ENCODE results near the gene SBK2. TPM values are rescaled to one million over a fixed set of nuclear protein-coding genes. Genes with fewer than 3 reads are reported as not detected.
A peak's percentile ranks its signal among the peaks of the same experiment; 100 is the strongest.

The SBK2 gene
- total RNA-seq, 3 donors from 2014 or later (not counting 1 experiment from before 2014, with no cell fraction given): not detected

DNA sequence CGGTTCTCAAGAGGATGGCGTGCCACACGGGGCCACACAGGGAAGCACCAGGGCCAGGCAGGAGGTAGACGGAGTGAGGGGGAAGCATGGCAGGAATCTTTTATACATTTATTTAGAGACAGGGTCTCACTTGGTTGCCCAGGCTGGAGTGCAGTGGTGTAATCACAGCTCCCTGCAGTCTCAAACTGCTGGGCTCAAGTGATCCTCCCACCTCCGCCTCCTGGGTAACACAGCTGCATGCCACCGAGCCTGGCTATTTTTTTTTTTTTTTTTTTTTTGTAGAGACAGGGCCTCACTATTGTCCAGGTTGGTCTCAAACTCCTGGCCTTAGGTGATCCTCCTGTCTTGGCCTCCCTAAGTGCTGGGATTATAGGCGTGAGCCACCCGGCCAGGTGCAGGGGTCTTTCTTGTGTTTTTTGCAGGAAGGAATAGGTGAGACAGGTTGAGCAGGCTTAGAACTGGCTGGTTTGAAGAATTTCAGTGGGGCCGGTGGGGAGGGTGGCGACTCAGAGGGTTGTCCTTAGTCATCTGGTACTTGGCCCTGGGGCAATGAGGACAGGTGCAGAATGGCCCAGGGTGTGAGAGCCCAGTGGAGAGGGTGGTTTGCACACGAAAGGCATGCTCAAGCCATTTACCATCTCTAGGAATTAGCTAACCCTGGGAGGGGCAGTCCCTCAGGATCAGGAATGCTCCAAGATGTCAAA is 41.1 kb downstream of the SBK2 start:
- Histone ChIP-seq H3K36me3 (ENCODE audit: control insufficient read depth, insufficient read depth, low read length) (no peaks in the 10 kb centered on the region), H3K4me1 (ENCODE audit: control insufficient read depth, insufficient read depth, low read length) (no peaks in the 10 kb centered on the region), H3K9me3 (ENCODE audit: control insufficient read depth, insufficient read depth, low read length) (no peaks in the 10 kb centered on the region), H3K27me3 (ENCODE audit: control insufficient read depth, insufficient read depth, low read length) (no peaks in the 10 kb centered on the region), H3K4me3 (ENCODE audit: low read length) (no peak overlapping the region), H3K27ac (ENCODE audit: low read length) (no peak overlapping the region)
- ATAC-seq (no peak), DNase-seq (no peak)
- H3K4me1 Mint-ChIP-seq: no peaks in the 10 kb centered on the region
- H3K36me3 Mint-ChIP-seq: no peaks in the 10 kb centered on the region
- TF ChIP-seq, protein P1, sequence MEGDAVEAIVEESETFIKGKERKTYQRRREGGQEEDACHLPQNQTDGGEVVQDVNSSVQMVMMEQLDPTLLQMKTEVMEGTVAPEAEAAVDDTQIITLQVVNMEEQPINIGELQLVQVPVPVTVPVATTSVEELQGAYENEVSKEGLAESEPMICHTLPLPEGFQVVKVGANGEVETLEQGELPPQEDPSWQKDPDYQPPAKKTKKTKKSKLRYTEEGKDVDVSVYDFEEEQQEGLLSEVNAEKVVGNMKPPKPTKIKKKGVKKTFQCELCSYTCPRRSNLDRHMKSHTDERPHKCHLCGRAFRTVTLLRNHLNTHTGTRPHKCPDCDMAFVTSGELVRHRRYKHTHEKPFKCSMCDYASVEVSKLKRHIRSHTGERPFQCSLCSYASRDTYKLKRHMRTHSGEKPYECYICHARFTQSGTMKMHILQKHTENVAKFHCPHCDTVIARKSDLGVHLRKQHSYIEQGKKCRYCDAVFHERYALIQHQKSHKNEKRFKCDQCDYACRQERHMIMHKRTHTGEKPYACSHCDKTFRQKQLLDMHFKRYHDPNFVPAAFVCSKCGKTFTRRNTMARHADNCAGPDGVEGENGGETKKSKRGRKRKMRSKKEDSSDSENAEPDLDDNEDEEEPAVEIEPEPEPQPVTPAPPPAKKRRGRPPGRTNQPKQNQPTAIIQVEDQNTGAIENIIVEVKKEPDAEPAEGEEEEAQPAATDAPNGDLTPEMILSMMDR (IDR thresholded peaks at IDR 0.05): no peak
- no peaks in the 10 kb centered on the region for H3K9me3 Mint-ChIP-seq
- peaks cover 0 to 6% of the 10 kb centered on the region in 2 donors for H3K27me3 Mint-ChIP-seq (ENCODE audit: low read depth in 2 of 2)
- WGBS (ENCODE audit: insufficient coverage): 90% methylated on average over 11 of the region's 11 CpGs
- H3K4me3 Mint-ChIP-seq: no peak overlapping the region
- H3K27ac Mint-ChIP-seq: no peak overlapping the region
- intact Hi-C loops (cut with micrococcal nuclease): no loop called here

DNA sequence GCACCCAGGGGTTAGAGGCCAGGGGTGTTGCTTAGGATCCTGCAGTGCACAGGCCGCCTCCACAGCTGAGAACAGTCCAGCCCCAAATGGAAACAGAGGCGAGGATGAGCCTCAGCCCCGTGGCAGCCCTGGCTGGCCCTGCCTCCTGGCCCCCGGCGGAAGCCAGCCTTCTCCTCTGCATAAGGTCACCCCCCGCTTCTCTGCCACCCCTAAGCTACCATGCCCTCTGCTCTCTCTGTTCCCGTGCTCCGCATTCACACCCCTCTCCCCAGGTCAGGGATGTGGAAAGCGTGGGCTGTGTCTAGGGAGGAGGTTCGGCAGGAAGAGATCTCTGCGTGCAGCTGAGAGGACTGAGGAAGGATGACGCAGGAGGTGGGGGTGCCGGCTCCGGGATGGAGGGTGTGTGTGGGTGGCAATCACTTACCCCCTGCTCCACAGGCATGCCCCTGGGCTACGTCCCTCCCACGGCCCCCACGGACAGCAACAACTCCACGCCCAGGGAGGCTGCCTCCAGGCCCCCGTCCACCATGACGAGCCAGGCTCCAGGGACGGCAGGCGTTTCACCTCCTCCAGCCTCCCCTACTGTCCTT is 42.7 kb downstream of the SBK2 start:
- DNase-seq (no peak), ATAC-seq (peak in 1 of 3 donors; percentile 7)
- Histone ChIP-seq H3K27me3 (ENCODE audit: control insufficient read depth, insufficient read depth, low read length) (no peaks in the 10 kb centered on the region), H3K4me3 (ENCODE audit: low read length) (no peak overlapping the region), H3K36me3 (ENCODE audit: control insufficient read depth, insufficient read depth, low read length) (no peaks in the 10 kb centered on the region), H3K4me1 (ENCODE audit: control insufficient read depth, insufficient read depth, low read length) (no peaks in the 10 kb centered on the region), H3K9me3 (ENCODE audit: control insufficient read depth, insufficient read depth, low read length) (no peaks in the 10 kb centered on the region), H3K27ac (ENCODE audit: low read length) (no peak overlapping the region)
- no peak overlapping the region for H3K4me3 Mint-ChIP-seq
- H3K4me1 Mint-ChIP-seq: no peaks in the 10 kb centered on the region
- WGBS (ENCODE audit: insufficient coverage): 53% methylated on average over 19 of the region's 22 CpGs
- intact Hi-C loops (cut with micrococcal nuclease): no loop called here
- TF ChIP-seq, protein P1 (IDR thresholded peaks at IDR 0.05): no peak
- no peaks in the 10 kb centered on the region for H3K36me3 Mint-ChIP-seq
- H3K27ac Mint-ChIP-seq: no peak overlapping the region
- H3K27me3 Mint-ChIP-seq (ENCODE audit: low read depth in 2 of 2): peaks cover 0 to 6% of the 10 kb centered on the region in 2 donors
- no peaks in the 10 kb centered on the region for H3K9me3 Mint-ChIP-seq

DNA sequence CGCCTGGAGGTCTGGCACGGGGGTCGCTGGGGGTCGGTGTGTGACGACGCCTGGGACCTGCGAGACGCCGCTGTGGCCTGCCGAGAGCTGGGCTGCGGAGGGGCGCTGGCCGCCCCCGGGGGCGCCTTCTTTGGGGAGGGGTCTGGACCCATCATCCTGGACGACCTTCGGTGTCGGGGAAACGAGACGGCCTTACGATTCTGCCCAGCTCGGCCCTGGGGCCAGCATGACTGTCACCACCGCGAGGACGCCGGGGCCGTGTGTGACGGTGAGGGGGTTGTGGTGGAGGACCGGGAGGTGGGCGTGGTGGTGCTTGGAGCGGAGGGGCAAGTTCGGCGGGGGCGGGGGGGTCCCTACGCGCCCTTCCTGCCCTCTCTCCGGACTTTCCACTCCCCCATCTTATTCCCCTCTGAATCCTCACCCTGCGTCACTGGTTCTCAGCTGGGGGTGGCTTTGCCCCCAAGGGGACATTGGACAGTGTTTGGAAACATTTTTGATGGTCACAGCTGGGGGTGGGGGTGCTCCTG is 43.2 kb downstream of the SBK2 start:
- H3K4me3 ChIP-seq (ENCODE audit: low read length): no peak overlapping the region
- WGBS (ENCODE audit: insufficient coverage): 59% methylated on average over 28 of the region's 38 CpGs
- no peaks in the 10 kb centered on the region for H3K27me3 ChIP-seq (ENCODE audit: control insufficient read depth, insufficient read depth, low read length)
- H3K9me3 ChIP-seq (ENCODE audit: control insufficient read depth, insufficient read depth, low read length): no peaks in the 10 kb centered on the region
- Mint-ChIP-seq H3K27ac (no peak overlapping the region), H3K9me3 (no peaks in the 10 kb centered on the region), H3K4me3 (no peak overlapping the region), H3K27me3 (ENCODE audit: low read depth in 2 of 2) (peaks cover 0 to 6% of the 10 kb centered on the region in 2 donors), H3K36me3 (no peaks in the 10 kb centered on the region), H3K4me1 (no peaks in the 10 kb centered on the region)
- TF ChIP-seq, protein P1 (IDR thresholded peaks at IDR 0.05): no peak
- no peaks in the 10 kb centered on the region for H3K4me1 ChIP-seq (ENCODE audit: control insufficient read depth, insufficient read depth, low read length)
- ATAC-seq: no peak
- intact Hi-C loops (cut with micrococcal nuclease): no loop called here
- no peak overlapping the region for H3K27ac ChIP-seq (ENCODE audit: low read length)
- H3K36me3 ChIP-seq (ENCODE audit: control insufficient read depth, insufficient read depth, low read length): no peaks in the 10 kb centered on the region
- DNase-seq: no peak
